OCI-LY7 (cell line): ENCODE data around the gene PRKAG2. TPM values are rescaled to one million over a fixed set of nuclear protein-coding genes. Genes with fewer than 3 reads are reported as not detected.

Experiments
- BruUV-seq: library from RNA; stranded (reverse); fragments of 400-500 nt; replicated peaks from 2 replicates; lab custom pipeline; 2021; lab: Mats Ljungman, UMichigan
- CTCF ChIA-PET: fragments of 300-600 bp; sonication (Branson Sonifier 250); formaldehyde crosslinking; loops from one replicate; lab custom pipeline; 2022; ENCODE audit warnings: antibody characterized with exemption; ENCODE audit not compliant: unreplicated experiment; lab: Charles Lee
- POLR2A ChIA-PET: fragments of 300-600 bp; sonication (Branson Sonifier 250); formaldehyde crosslinking; loops from one replicate; lab custom pipeline; 2022; ENCODE audit warnings: antibody characterized with exemption; lab: Charles Lee
- DNase-seq: peaks from one replicate; pipeline ENCODE4 v3.0.0-alpha.2; 2015; ENCODE audit warnings: low spot score
- H2AFZ ChIP-seq: fragments of 200-600 bp; sonication (generic), shearing (Covaris generic); 2 replicates; pipeline ENCODE4 v1.6.1; 2014; ENCODE audit warnings: mild to moderate bottlenecking, antibody characterized with exemption, low read length, moderate library complexity
- H3K27ac ChIP-seq: fragments of 200-600 bp; sonication (generic); 2 replicates; pipeline ENCODE4 v1.5.1; 2014; ENCODE audit warnings: mixed run types, low read depth, mild to moderate bottlenecking, moderate library complexity, low read length, inconsistent platforms; ENCODE audit not compliant: poor library complexity, severe bottlenecking
- H3K36me3 ChIP-seq: fragments of 200-600 bp; sonication (generic); 2 replicates; pipeline ENCODE4 v1.6.1; 2014; ENCODE audit warnings: mild to moderate bottlenecking, antibody characterized with exemption, low read length, moderate library complexity, mixed read lengths; ENCODE audit not compliant: insufficient read depth
- H3K4me1 ChIP-seq: fragments of 200-600 bp; sonication (generic); 2 replicates; pipeline ENCODE4 v1.5.1; 2014; ENCODE audit warnings: mild to moderate bottlenecking, low read length; ENCODE audit not compliant: insufficient read depth, poor library complexity, severe bottlenecking
- H3K4me2 ChIP-seq: fragments of 200-600 bp; sonication (generic); 2 replicates; pipeline ENCODE4 v1.6.1; 2014; ENCODE audit warnings: mild to moderate bottlenecking, low read length
- H3K4me3 ChIP-seq: fragments of 200-600 bp; sonication (generic); 2 replicates; pipeline ENCODE4 v1.5.1; 2014; ENCODE audit warnings: mild to moderate bottlenecking, low read depth, low read length; ENCODE audit not compliant: poor library complexity, severe bottlenecking
- H3K79me2 ChIP-seq: fragments of 200-600 bp; sonication (generic); 2 replicates; pipeline ENCODE4 v1.6.1; 2016; ENCODE audit warnings: low read depth, mild to moderate bottlenecking, low read length, moderate library complexity, mixed read lengths; ENCODE audit not compliant: insufficient read depth
- H3K9me2 ChIP-seq: fragments of 200-600 bp; sonication (generic); 2 replicates; pipeline ENCODE4 v1.6.1; 2016; ENCODE audit warnings: mild to moderate bottlenecking, low read length, mixed read lengths; ENCODE audit not compliant: insufficient read depth
- H3K9me3 ChIP-seq: fragments of 200-600 bp; sonication (generic); 2 replicates; pipeline ENCODE4 v1.6.1; 2014; ENCODE audit warnings: mild to moderate bottlenecking, mixed run types, low read length, mixed read lengths
- H4K20me1 ChIP-seq: fragments of 200-600 bp; sonication (generic); 2 replicates; pipeline ENCODE4 v1.6.1; 2014; ENCODE audit warnings: mild to moderate bottlenecking, antibody characterized with exemption, low read length, moderate library complexity, mixed read lengths; ENCODE audit not compliant: insufficient read depth
- EZH2phosphoT487 ChIP-seq: fragments of 200-600 bp; sonication (generic); IDR thresholded peaks from 2 replicates; pipeline ENCODE4 v1.6.1; 2018; ENCODE audit warnings: low read depth, borderline replicate concordance, mild to moderate bottlenecking, mixed run types, antibody characterized with exemption, low read length, moderate library complexity, mixed read lengths
- intact Hi-C: fragments of 100-400 bp; cut with micrococcal nuclease; formaldehyde crosslinking; loops from one replicate; pipeline ENCODE4 v1.10.0; 2022; ENCODE audit not compliant: unreplicated experiment
- total RNA-seq, 2 experiments: library from RNA; depleted of rRNA in 1 of 2; stranded (reverse); fragments of >200 nt in 1 of 2; shearing (Covaris generic) in 1 of 2; gene quantifications; 2 replicates each; pipeline ENCODE4 v1.2.3, GENCODE V29; 2014 to 2022
- TF ChIP-seq, protein P1 (sequence below): fragments of 200-600 bp; sonication (generic); conservative IDR thresholded peaks from 2 replicates; pipeline ENCODE4 v1.5.1; 2014; ENCODE audit warnings: mild to moderate bottlenecking, antibody characterized with exemption, low read length, moderate library complexity, mixed read lengths

Gene PRKAG2
- total RNA-seq, 2 experiments from 2014 or later = 1.2 to 5.1 TPM

DNA sequence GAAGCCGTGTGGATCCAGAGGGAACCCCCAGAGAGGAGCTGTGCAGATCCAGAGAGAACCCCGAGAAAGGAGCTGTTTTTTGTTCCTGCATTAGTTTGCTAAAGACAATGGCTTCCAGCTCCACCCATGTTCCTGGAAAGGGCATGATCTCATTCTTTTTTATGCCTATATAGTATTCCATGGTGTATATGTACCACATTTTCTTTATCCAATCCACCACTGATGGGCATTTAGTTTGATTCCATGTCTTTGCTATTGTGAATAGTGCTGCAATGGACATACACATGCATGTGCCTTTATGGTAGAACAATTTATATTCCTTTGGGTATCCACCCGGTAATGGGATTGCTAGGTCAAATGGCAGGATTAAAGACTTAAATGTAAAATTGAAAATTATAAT lies 261.9 kb downstream of the PRKAG2 start:
- Histone ChIP-seq H3K9me2 (no peaks in the 10 kb centered on the region), H3K79me2 (no peaks in the 10 kb centered on the region), H3K4me2 (no peak overlapping the region), H2AFZ (no peak overlapping the region), H3K27ac (no peak overlapping the region), H3K36me3 (no peaks in the 10 kb centered on the region), H4K20me1 (no peaks in the 10 kb centered on the region), H3K9me3 (no peaks in the 10 kb centered on the region), H3K4me1 (no peaks in the 10 kb centered on the region), H3K4me3 (no peak overlapping the region)
- TF ChIP-seq, protein P1, sequence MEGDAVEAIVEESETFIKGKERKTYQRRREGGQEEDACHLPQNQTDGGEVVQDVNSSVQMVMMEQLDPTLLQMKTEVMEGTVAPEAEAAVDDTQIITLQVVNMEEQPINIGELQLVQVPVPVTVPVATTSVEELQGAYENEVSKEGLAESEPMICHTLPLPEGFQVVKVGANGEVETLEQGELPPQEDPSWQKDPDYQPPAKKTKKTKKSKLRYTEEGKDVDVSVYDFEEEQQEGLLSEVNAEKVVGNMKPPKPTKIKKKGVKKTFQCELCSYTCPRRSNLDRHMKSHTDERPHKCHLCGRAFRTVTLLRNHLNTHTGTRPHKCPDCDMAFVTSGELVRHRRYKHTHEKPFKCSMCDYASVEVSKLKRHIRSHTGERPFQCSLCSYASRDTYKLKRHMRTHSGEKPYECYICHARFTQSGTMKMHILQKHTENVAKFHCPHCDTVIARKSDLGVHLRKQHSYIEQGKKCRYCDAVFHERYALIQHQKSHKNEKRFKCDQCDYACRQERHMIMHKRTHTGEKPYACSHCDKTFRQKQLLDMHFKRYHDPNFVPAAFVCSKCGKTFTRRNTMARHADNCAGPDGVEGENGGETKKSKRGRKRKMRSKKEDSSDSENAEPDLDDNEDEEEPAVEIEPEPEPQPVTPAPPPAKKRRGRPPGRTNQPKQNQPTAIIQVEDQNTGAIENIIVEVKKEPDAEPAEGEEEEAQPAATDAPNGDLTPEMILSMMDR = no peak
- no peak for TF ChIP-seq EZH2phosphoT487
- POLR2A ChIA-PET = no interaction called here
- BruUV-seq = no TSS peak
- CTCF ChIA-PET = no interaction called here
- DNase-seq = no peak
- intact Hi-C loops = no loop called here

DNA sequence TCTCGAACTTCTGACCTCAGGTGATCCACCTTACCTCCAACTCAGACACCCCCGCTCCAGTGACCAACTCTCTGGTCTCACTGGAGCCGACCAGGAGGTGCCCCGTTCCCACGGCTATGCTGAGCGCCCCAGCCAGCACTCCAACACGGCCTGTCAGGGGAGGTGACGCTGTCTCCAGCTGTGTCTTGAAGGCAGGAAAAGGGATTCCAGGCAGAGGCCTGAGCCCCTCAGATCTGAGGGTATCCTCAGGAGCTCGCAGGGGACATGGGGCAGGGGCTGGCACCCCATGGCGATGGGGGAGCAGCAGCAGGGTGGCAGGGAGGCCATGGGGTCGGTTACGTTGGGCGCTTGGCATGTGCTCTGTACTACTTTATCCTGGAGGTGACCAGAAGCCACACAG lies 262.9 kb downstream of the PRKAG2 start:
- POLR2A ChIA-PET = no interaction called here
- H3K79me2 ChIP-seq = no peaks in the 10 kb centered on the region
- CTCF ChIA-PET = no interaction called here

DNA sequence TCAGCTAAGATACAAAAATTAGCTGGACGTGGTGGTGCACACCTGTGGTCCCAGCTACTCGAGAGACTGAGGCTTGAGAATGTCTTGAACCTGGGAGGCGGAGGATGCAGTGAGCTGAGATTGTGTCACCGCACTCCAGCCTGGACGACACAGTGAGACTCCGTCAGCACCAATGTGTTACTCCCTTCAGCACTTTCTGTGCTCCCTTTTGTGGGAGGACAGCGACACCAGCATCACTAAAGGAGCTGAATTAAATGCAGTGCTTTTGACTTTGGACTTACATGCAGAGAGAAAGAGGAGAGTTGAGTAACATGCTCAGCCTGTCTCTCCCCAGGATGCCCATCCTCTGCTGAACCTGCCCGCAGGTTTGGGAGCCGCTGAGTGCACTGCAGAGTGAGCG lies 265.0 kb downstream of the PRKAG2 start:
- intact Hi-C loops = no loop called here
- ChIA-PET CTCF (interaction anchor here (0.6 kb wide), 1 partner anchor 166 kb away, joined by 3 read pairs; no protein-coding TSS in a partner anchor), POLR2A (interaction anchor here (0.6 kb wide), 1 partner anchor 92 kb away, joined by 3 read pairs; no protein-coding TSS in a partner anchor)
- no peak overlapping the region for H3K4me2 ChIP-seq
- H3K79me2 ChIP-seq = no peaks in the 10 kb centered on the region
- no TSS peak for BruUV-seq
- no peaks in the 10 kb centered on the region for H3K36me3 ChIP-seq
- no peak overlapping the region for H3K27ac ChIP-seq
- no peaks in the 10 kb centered on the region for H3K9me2 ChIP-seq
- no peaks in the 10 kb centered on the region for H3K9me3 ChIP-seq
- no peak for DNase-seq
- TF ChIP-seq, protein P1 = no peak
- TF ChIP-seq EZH2phosphoT487 = no peak
- no peaks in the 10 kb centered on the region for H4K20me1 ChIP-seq
- no peaks in the 10 kb centered on the region for H3K4me1 ChIP-seq
- no peak overlapping the region for H2AFZ ChIP-seq
- no peak overlapping the region for H3K4me3 ChIP-seq

More for the DNA sequence above, 262.9 kb downstream of the PRKAG2 start:
- TF ChIP-seq, protein P1 = no peak
- TF ChIP-seq EZH2phosphoT487 = no peak
- H2AFZ ChIP-seq = no peak overlapping the region
- no peaks in the 10 kb centered on the region for H3K9me3 ChIP-seq
- no TSS peak for BruUV-seq
- intact Hi-C loops = no loop called here
- H3K4me3 ChIP-seq = no peak overlapping the region
- no peak overlapping the region for H3K27ac ChIP-seq
- H4K20me1 ChIP-seq = no peaks in the 10 kb centered on the region
- no peaks in the 10 kb centered on the region for H3K4me1 ChIP-seq
- no peak overlapping the region for H3K4me2 ChIP-seq
- no peaks in the 10 kb centered on the region for H3K36me3 ChIP-seq
- no peaks in the 10 kb centered on the region for H3K9me2 ChIP-seq
- no peak for DNase-seq
